IMR-90 (cell line): ENCODE results near the gene CYB5RL. TPM values are rescaled to one million over a fixed set of nuclear protein-coding genes. Genes with fewer than 3 reads are reported as not detected.

Experiments used
- ATAC-seq: fragments of 200-7000 bp; cut with Tn5 transposase; 2 replicates; pipeline ENCODE4 v1.9.1; 2020; ENCODE audit warnings: low read depth, mild to moderate bottlenecking, moderate library complexity
- BruUV-seq: library from RNA; stranded (reverse); fragments of 400-500 nt; replicated peaks from 2 replicates; lab custom pipeline; 2021; lab: Mats Ljungman, UMichigan
- CTCF ChIA-PET: fragments of 300-600 bp; formaldehyde crosslinking; extraction: SDS; loops from one replicate; lab custom pipeline; 2021; ENCODE audit warnings: antibody characterized with exemption; lab: Yijun Ruan, JAX
- POLR2A ChIA-PET: fragments of 300-600 bp; sonication (Branson Sonifier 250); formaldehyde crosslinking; loops from one replicate; lab custom pipeline; 2022; ENCODE audit warnings: antibody characterized with exemption; ENCODE audit not compliant: unreplicated experiment; lab: Charles Lee
- DNase-seq: peaks from one replicate; pipeline ENCODE4 v3.0.0; 2013
- H2AFZ ChIP-seq: replicated peaks from 2 replicates; pipeline ENCODE3; 2013; ENCODE audit warnings: low read length, mild to moderate bottlenecking; ENCODE audit not compliant: poor library complexity
- H2AK5ac ChIP-seq: 2 replicates; pipeline ENCODE4 v1.6.1; 2013; ENCODE audit warnings: low read depth, low read length, inconsistent platforms
- H2AK9ac ChIP-seq: replicated peaks from 2 replicates; pipeline ENCODE3; 2013; ENCODE audit warnings: mild to moderate bottlenecking, low read depth, low read length, moderate library complexity; ENCODE audit not compliant: poor library complexity
- H2BK120ac ChIP-seq: 2 replicates; pipeline ENCODE4 v1.6.1; 2013; ENCODE audit warnings: low read depth, low read length, inconsistent platforms
- H2BK15ac ChIP-seq: 3 replicates; pipeline ENCODE4 v1.6.1; 2013; ENCODE audit warnings: low read depth, low read length, inconsistent platforms
- H2BK20ac ChIP-seq: 2 replicates; pipeline ENCODE4 v1.6.1; 2013; ENCODE audit warnings: low read depth, mild to moderate bottlenecking, inconsistent platforms, low read length, moderate library complexity
- H2BK5ac ChIP-seq: 2 replicates; pipeline ENCODE4 v1.6.1; 2013; ENCODE audit warnings: mild to moderate bottlenecking, low read depth, low read length, inconsistent platforms; ENCODE audit not compliant: poor library complexity, severe bottlenecking
- H3K14ac ChIP-seq: replicated peaks from 2 replicates; pipeline ENCODE4 v1.6.1; 2013; ENCODE audit warnings: low read depth, low read length, inconsistent platforms
- H3K18ac ChIP-seq: 2 replicates; pipeline ENCODE4 v1.6.1; 2013; ENCODE audit warnings: low read depth, low read length, control low read depth
- H3K23ac ChIP-seq: 2 replicates; pipeline ENCODE4 v1.6.1; 2013; ENCODE audit warnings: low read depth, low read length, inconsistent platforms
- H3K27ac ChIP-seq: 2 replicates; pipeline ENCODE4 v1.5.1; 2013; ENCODE audit warnings: mild to moderate bottlenecking, control low read depth, low read length; ENCODE audit not compliant: insufficient read depth
- H3K27me3 ChIP-seq: 2 replicates; pipeline ENCODE4 v1.6.1; 2013; ENCODE audit warnings: low read length; ENCODE audit not compliant: control insufficient read depth, insufficient read depth
- H3K36me3 ChIP-seq: 2 replicates; pipeline ENCODE4 v1.6.1; 2013; ENCODE audit warnings: low read length, mixed read lengths; ENCODE audit not compliant: control insufficient read depth, insufficient read depth
- H3K4ac ChIP-seq: 2 replicates; pipeline ENCODE4 v1.6.1; 2013; ENCODE audit warnings: low read depth, low read length, inconsistent platforms
- H3K4me1 ChIP-seq: 2 replicates; pipeline ENCODE4 v1.6.1; 2013; ENCODE audit warnings: low read length, mixed read lengths; ENCODE audit not compliant: control insufficient read depth, insufficient read depth
- H3K4me2 ChIP-seq: 2 replicates; pipeline ENCODE4 v1.6.1; 2013; ENCODE audit warnings: low read depth, mild to moderate bottlenecking, control low read depth, low read length, moderate library complexity
- H3K4me3 ChIP-seq: 2 replicates; pipeline ENCODE4 v1.5.1; 2013; ENCODE audit warnings: low read depth, mild to moderate bottlenecking, control low read depth, low read length, moderate library complexity; ENCODE audit not compliant: insufficient read depth
- H3K56ac ChIP-seq: 2 replicates; pipeline ENCODE4 v1.6.1; 2013; ENCODE audit warnings: low read length, inconsistent platforms; ENCODE audit not compliant: insufficient read depth; ENCODE audit errors: extremely low read depth
- H3K79me1 ChIP-seq, 2 experiments: 2 replicates each; pipeline ENCODE4 v1.6.1; 2013; ENCODE audit warnings: low read length in 2 of 2, inconsistent platforms in 1 of 2, low read depth in 1 of 2
- H3K9ac ChIP-seq: 2 replicates; pipeline ENCODE4 v1.6.1; 2013; ENCODE audit warnings: low read depth, low read length, control low read depth
- H3K9me1 ChIP-seq: 2 replicates; pipeline ENCODE4 v1.6.1; 2013; ENCODE audit warnings: low read length, inconsistent platforms; ENCODE audit not compliant: insufficient read depth
- H3K9me3 ChIP-seq: 2 replicates; pipeline ENCODE4 v1.6.1; 2013; ENCODE audit warnings: low read length; ENCODE audit not compliant: control insufficient read depth, insufficient read depth
- H4K20me1 ChIP-seq: 2 replicates; pipeline ENCODE4 v1.6.1; 2013; ENCODE audit warnings: low read length, inconsistent platforms; ENCODE audit not compliant: insufficient read depth
- H4K5ac ChIP-seq: 2 replicates; pipeline ENCODE4 v1.6.1; 2013; ENCODE audit warnings: mild to moderate bottlenecking, low read depth, low read length, control low read depth
- H4K8ac ChIP-seq, 2 experiments: 2 replicates each; pipeline ENCODE4 v1.6.1; 2013; ENCODE audit warnings: low read depth in 2 of 2, low read length in 2 of 2, control low read depth in 1 of 2, inconsistent platforms in 1 of 2
- H4K91ac ChIP-seq: 2 replicates; pipeline ENCODE4 v1.6.1; 2013; ENCODE audit warnings: low read depth, low read length, inconsistent platforms; ENCODE audit not compliant: insufficient read depth
- CEBPB ChIP-seq: IDR thresholded peaks from 2 replicates; pipeline ENCODE4 v1.6.1; 2012; ENCODE audit warnings: low read depth, low read length, improper control_type of control experiment
- CHD1 ChIP-seq: IDR thresholded peaks from 2 replicates; pipeline ENCODE4 v1.6.1; 2012; ENCODE audit warnings: low read depth, low read length, improper control_type of control experiment
- FOS ChIP-seq: fragments of 150-350 bp; IDR thresholded peaks from 2 replicates; pipeline ENCODE4 v1.6.1; 2016; ENCODE audit warnings: low read depth, low read length
- MAFK ChIP-seq: IDR thresholded peaks from 2 replicates; pipeline ENCODE4 v1.6.1; 2012; ENCODE audit warnings: low read depth, low read length, improper control_type of control experiment
- MAZ ChIP-seq: IDR thresholded peaks from 2 replicates; pipeline ENCODE4 v1.6.1; 2012; ENCODE audit warnings: low read depth, mild to moderate bottlenecking, low read length, improper control_type of control experiment, moderate library complexity, borderline replicate concordance
- MXI1 ChIP-seq: IDR thresholded peaks from 2 replicates; pipeline ENCODE4 v1.6.1; 2012; ENCODE audit warnings: low read depth, mild to moderate bottlenecking, low read length, moderate library complexity, borderline replicate concordance
- NFE2L2 ChIP-seq: fragments of 150-350 bp; IDR thresholded peaks from 2 replicates; pipeline ENCODE4 v1.6.1; 2016; ENCODE audit warnings: low read depth, mild to moderate bottlenecking, low read length
- POLR2A ChIP-seq: IDR thresholded peaks from 2 replicates; pipeline ENCODE4 v1.6.1; 2012; ENCODE audit warnings: mild to moderate bottlenecking, low read depth, low read length
- RAD21 ChIP-seq: IDR thresholded peaks from 2 replicates; pipeline ENCODE4 v1.6.1; 2012; ENCODE audit warnings: low read length, improper control_type of control experiment
- RCOR1 ChIP-seq: IDR thresholded peaks from 2 replicates; pipeline ENCODE4 v1.6.1; 2012; ENCODE audit warnings: mild to moderate bottlenecking, low read length, improper control_type of control experiment; ENCODE audit not compliant: insufficient replicate concordance
- RFX5 ChIP-seq: IDR thresholded peaks from 2 replicates; pipeline ENCODE4 v1.8.0; 2012; ENCODE audit warnings: low read depth, mild to moderate bottlenecking, low read length, moderate library complexity
- SMC3 ChIP-seq: fragments of 150-350 bp; IDR thresholded peaks from 2 replicates; pipeline ENCODE4 v1.6.1; 2016; ENCODE audit warnings: low read depth, mild to moderate bottlenecking, antibody characterized with exemption, low read length, moderate library complexity
- WGBS, 2 experiments: methylation state at CpG; one replicate each; pipeline versions ENCODE4 v1.1.5 to v1.1.7; 2013; ENCODE audit warnings: missing lambda C conversion rate in 2 of 2; ENCODE audit not compliant: insufficient read length in 1 of 2; ENCODE audit errors: extremely low coverage in 2 of 2; 5-methylcytosine and 5-hydroxymethylcytosine counted together
- dilution Hi-C: fragments of 300-500 bp; cut with HindIII; formaldehyde crosslinking; loops from one replicate; pipeline ENCODE4 v1.14.3; 2018; ENCODE audit warnings: low sequenced_read_pairs; ENCODE audit not compliant: unreplicated experiment
- in situ Hi-C: fragments of 300-500 bp; cut with MboI; formaldehyde crosslinking; loops from 3 replicates; pipeline ENCODE4 v1.14.3; 2019; ENCODE audit warnings: low sequenced_read_pairs, inconsistent platforms, mixed read lengths
- intact Hi-C: fragments of 100-400 bp; cut with micrococcal nuclease; formaldehyde crosslinking; loops from 2 replicates; pipeline ENCODE4 v1.10.0; 2022
- polyA plus RNA-seq, 3 experiments: library from polyadenylated mRNA; depleted of rRNA; stranded (reverse); fragments of >200 nt; gene quantifications; 2 replicates each; pipeline ENCODE4 v1.2.3, GENCODE V29; 2012; ENCODE audit warnings: low replicate concordance in 1 of 3
- total RNA-seq: library from RNA; depleted of rRNA; stranded (reverse); fragments of >200 nt; gene quantifications from 2 replicates; pipeline ENCODE4 v1.2.3, GENCODE V29; 2012
- TF ChIP-seq, protein P1 (sequence below): fragments of 150-350 bp; IDR thresholded peaks from 2 replicates; pipeline ENCODE4 v1.6.1; 2017; ENCODE audit warnings: mild to moderate bottlenecking, antibody characterized with exemption, low read length, low read depth
- TF ChIP-seq, protein P2 (sequence below): fragments of 150-350 bp; IDR thresholded peaks from 2 replicates; pipeline ENCODE4 v1.6.1; 2016; ENCODE audit warnings: low read depth, mild to moderate bottlenecking, low read length, moderate library complexity, borderline replicate concordance

CYB5RL gene
- total and polyA plus RNA-seq, 2 of the 4 experiments (the other 2 are of a cell fraction), result 3.8 to 4.3 TPM

DNA sequence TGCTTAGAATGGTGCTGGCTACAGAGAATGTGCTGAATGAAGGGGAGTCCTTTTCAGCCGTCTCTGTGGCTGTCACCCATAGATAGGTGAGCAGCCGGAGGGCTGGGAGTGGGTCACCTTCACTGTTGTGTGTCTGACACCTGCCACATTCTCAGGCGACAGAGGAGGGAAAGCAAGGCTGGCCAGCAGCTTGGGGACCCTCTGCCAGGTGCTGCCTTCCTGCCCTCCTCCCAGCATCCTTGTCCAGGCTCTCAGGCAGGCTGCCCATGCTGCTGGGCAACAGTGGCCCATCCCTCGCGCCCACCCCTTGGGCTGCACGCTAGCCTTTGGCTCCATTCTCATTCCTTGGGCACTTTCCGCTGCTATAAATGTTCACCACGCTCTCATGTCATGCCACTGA is 22.1 kb downstream of the CYB5RL start:
- no peaks in the 10 kb centered on the region for H3K79me1 ChIP-seq
- peaks cover 2% of the 10 kb centered on the region; the same call in 1 of the 2 replicates for H3K36me3 ChIP-seq
- dilution Hi-C loops (no loop called here), intact Hi-C loops (no loop called here), in situ Hi-C loops (no loop called here)
- no peak overlapping the region for H4K8ac ChIP-seq
- no peak overlapping the region for H2BK15ac ChIP-seq
- H2AK9ac ChIP-seq, result no peak overlapping the region
- H2BK120ac ChIP-seq, result no peak overlapping the region
- H3K9ac ChIP-seq, result no peak overlapping the region
- H3K23ac ChIP-seq, result no peak overlapping the region
- H2AFZ ChIP-seq, result no peak overlapping the region
- no peak overlapping the region for H3K18ac ChIP-seq
- no TSS peak for BruUV-seq
- H3K27me3 ChIP-seq, result no peaks in the 10 kb centered on the region
- H3K56ac ChIP-seq, result no peak overlapping the region
- H3K9me3 ChIP-seq, result no peaks in the 10 kb centered on the region
- POLR2A ChIA-PET, result no interaction called here
- no peak for ATAC-seq
- H3K27ac ChIP-seq, result no peak overlapping the region
- no peaks in the 10 kb centered on the region for H3K4me1 ChIP-seq
- H4K5ac ChIP-seq, result no peak overlapping the region
- no peak overlapping the region for H2AK5ac ChIP-seq
- H3K4ac ChIP-seq, result no peak overlapping the region
- H3K4me3 ChIP-seq, result no peak overlapping the region
- H3K9me1 ChIP-seq, result no peaks in the 10 kb centered on the region
- CTCF ChIA-PET, result no interaction called here
- WGBS, 2 experiments, result 83% methylated on average over 1 of the region's 8 CpGs; no CpG with 5 or more reads in 1 of the 2 experiments
- H4K91ac ChIP-seq, result no peak overlapping the region
- no peak for DNase-seq
- no peak overlapping the region for H2BK5ac ChIP-seq
- TF ChIP-seq, protein P1, sequence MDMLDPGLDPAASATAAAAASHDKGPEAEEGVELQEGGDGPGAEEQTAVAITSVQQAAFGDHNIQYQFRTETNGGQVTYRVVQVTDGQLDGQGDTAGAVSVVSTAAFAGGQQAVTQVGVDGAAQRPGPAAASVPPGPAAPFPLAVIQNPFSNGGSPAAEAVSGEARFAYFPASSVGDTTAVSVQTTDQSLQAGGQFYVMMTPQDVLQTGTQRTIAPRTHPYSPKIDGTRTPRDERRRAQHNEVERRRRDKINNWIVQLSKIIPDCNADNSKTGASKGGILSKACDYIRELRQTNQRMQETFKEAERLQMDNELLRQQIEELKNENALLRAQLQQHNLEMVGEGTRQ, result no peak
- no peak for TF ChIP-seq MAZ
- no peak for TF ChIP-seq FOS
- no peak for TF ChIP-seq CHD1
- no peak for TF ChIP-seq SMC3
- TF ChIP-seq CEBPB, result no peak
- TF ChIP-seq, protein P2, sequence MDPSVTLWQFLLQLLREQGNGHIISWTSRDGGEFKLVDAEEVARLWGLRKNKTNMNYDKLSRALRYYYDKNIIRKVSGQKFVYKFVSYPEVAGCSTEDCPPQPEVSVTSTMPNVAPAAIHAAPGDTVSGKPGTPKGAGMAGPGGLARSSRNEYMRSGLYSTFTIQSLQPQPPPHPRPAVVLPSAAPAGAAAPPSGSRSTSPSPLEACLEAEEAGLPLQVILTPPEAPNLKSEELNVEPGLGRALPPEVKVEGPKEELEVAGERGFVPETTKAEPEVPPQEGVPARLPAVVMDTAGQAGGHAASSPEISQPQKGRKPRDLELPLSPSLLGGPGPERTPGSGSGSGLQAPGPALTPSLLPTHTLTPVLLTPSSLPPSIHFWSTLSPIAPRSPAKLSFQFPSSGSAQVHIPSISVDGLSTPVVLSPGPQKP, result no peak
- TF ChIP-seq MXI1, result no peak
- TF ChIP-seq MAFK, result no peak
- TF ChIP-seq RFX5, result no peak
- no peak for TF ChIP-seq NFE2L2
- no peak for TF ChIP-seq RCOR1
- TF ChIP-seq RAD21, result no peak
- TF ChIP-seq POLR2A, result no peak
- no peak overlapping the region for H3K14ac ChIP-seq
- H4K20me1 ChIP-seq, result no peaks in the 10 kb centered on the region
- no peak overlapping the region for H3K4me2 ChIP-seq
- no peak overlapping the region for H2BK20ac ChIP-seq
